ENCODE measurements around the gene PTH1R.

DNA sequence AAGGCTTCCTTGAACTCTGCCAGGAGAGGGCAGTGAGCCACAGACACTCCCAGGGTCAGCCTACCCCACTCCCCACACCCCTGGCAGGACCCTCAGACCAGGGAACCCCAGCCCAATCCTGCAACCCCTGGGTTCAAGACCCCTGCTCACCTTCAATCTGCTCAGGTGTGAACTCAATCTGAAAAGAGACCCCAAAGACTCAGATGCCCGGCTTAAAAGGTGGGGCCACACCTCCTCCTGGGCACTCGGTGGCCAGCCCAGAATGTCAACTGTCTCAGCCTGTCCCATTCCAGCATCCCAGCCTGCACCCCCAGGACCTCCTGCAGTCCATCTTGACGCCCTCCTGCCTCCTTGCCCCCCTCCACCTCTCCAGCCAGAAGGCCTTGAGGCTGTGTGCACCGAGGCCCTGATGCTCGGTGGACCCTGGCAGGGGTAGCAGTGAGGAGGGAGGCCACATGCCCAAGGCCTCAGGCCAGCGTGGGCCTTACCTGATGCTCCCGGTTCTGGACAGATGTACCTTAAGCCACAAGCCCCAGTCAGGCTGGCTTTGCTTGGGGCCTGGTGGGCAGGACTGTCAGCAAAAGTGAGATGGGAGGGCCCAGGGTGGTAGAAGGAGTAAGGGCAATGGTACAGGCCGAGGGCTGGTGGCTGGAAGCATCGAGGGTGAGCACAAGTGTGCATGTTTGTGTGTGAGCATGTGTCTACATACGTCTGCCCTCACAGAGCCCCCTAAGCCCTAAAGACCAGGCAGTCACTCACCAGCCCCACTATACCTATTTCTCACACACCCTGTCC lies 16.5 kb upstream of the PTH1R start:
- no peak for TF ChIP-seq POLR2AphosphoS5 (IDR thresholded peaks at IDR 0.05)
- TF ChIP-seq, protein P1, sequence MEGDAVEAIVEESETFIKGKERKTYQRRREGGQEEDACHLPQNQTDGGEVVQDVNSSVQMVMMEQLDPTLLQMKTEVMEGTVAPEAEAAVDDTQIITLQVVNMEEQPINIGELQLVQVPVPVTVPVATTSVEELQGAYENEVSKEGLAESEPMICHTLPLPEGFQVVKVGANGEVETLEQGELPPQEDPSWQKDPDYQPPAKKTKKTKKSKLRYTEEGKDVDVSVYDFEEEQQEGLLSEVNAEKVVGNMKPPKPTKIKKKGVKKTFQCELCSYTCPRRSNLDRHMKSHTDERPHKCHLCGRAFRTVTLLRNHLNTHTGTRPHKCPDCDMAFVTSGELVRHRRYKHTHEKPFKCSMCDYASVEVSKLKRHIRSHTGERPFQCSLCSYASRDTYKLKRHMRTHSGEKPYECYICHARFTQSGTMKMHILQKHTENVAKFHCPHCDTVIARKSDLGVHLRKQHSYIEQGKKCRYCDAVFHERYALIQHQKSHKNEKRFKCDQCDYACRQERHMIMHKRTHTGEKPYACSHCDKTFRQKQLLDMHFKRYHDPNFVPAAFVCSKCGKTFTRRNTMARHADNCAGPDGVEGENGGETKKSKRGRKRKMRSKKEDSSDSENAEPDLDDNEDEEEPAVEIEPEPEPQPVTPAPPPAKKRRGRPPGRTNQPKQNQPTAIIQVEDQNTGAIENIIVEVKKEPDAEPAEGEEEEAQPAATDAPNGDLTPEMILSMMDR (IDR thresholded peaks at IDR 0.05): no peak
- TF ChIP-seq POLR2A (IDR thresholded peaks at IDR 0.05): no peak

Data from prostate gland (tissue), 2 donors.